ENCODE results near the gene BIRC7. TPM values are rescaled to one million over a fixed set of nuclear protein-coding genes. Genes with fewer than 3 reads are reported as not detected.

The BIRC7 gene
- total RNA-seq, result not detected in 2 replicates

GRCh38 chr20:63235399-63235983 lies at the start of gene BIRC7:
TSS of gene BIRC7 (plus strand) at chr20:63235905. CDS start at chr20:63236097, 192 bp downstream.
- Mint-ChIP-seq H3K27ac (no peak within 1 kb of the TSS), H3K27me3 (ENCODE audit: low read depth) (peaks cover 19% of the 10 kb centered on the region)

GRCh38 chr20:63186084-63186483 lies 49.6 kb upstream of the BIRC7 start:
- Mint-ChIP-seq H3K27me3 (ENCODE audit: low read depth) (peaks cover 3% of the 10 kb centered on the region), H3K9me3 (no peaks in the 10 kb centered on the region), H3K4me3 (ENCODE audit: low read depth) (no peak overlapping the region), H3K4me1 (ENCODE audit: low read depth) (no peaks in the 10 kb centered on the region), H3K36me3 (ENCODE audit: low read depth) (no peaks in the 10 kb centered on the region), H3K27ac (no peak overlapping the region)
- intact Hi-C loops (cut with micrococcal nuclease), result no loop called here
- no peak for DNase-seq (ENCODE audit: low spot score)

More at GRCh38 chr20:63235399-63235983, at the start of gene BIRC7:
- H3K36me3 Mint-ChIP-seq (ENCODE audit: low read depth), result no peaks in the 10 kb centered on the region
- intact Hi-C loops (cut with micrococcal nuclease), result no loop called here
- peaks cover 1% of the 10 kb centered on the region for H3K4me1 Mint-ChIP-seq (ENCODE audit: low read depth)
- H3K4me3 Mint-ChIP-seq (ENCODE audit: low read depth), result no peak within 1 kb of the TSS
- H3K9me3 Mint-ChIP-seq, result no peaks in the 10 kb centered on the region
- DNase-seq (ENCODE audit: low spot score), result no peak

- H3K4me3 Mint-ChIP-seq (ENCODE audit: low read depth), result no peak overlapping the region
- intact Hi-C loops (cut with micrococcal nuclease), result no loop called here
- DNase-seq (ENCODE audit: low spot score), result no peak
- H3K27me3 Mint-ChIP-seq (ENCODE audit: low read depth), result no peaks in the 10 kb centered on the region
- no peaks in the 10 kb centered on the region for H3K36me3 Mint-ChIP-seq (ENCODE audit: low read depth)
- no peaks in the 10 kb centered on the region for H3K9me3 Mint-ChIP-seq
- no peak overlapping the region for H3K27ac Mint-ChIP-seq
- H3K4me1 Mint-ChIP-seq (ENCODE audit: low read depth), result no peaks in the 10 kb centered on the region
These were observed 49.0 kb upstream of the BIRC7 start for GRCh38 chr20:63186528-63187316.

- Mint-ChIP-seq H3K27me3 (ENCODE audit: low read depth) (no peaks in the 10 kb centered on the region), H3K36me3 (ENCODE audit: low read depth) (no peaks in the 10 kb centered on the region), H3K9me3 (no peaks in the 10 kb centered on the region), H3K4me3 (ENCODE audit: low read depth) (no peak overlapping the region), H3K27ac (no peak overlapping the region), H3K4me1 (ENCODE audit: low read depth) (no peaks in the 10 kb centered on the region)
- no peak for DNase-seq (ENCODE audit: low spot score)
- intact Hi-C loops (cut with micrococcal nuclease), result no loop called here
These were observed 48.2 kb upstream of the BIRC7 start for GRCh38 chr20:63187338-63188158.

GRCh38 chr20:63188159-63188442 lies 47.6 kb upstream of the BIRC7 start:
- intact Hi-C loops (cut with micrococcal nuclease), result no loop called here
- Mint-ChIP-seq H3K27ac (no peak overlapping the region), H3K27me3 (ENCODE audit: low read depth) (no peaks in the 10 kb centered on the region), H3K4me3 (ENCODE audit: low read depth) (no peak overlapping the region), H3K36me3 (ENCODE audit: low read depth) (no peaks in the 10 kb centered on the region), H3K4me1 (ENCODE audit: low read depth) (no peaks in the 10 kb centered on the region), H3K9me3 (no peaks in the 10 kb centered on the region)
- no peak for DNase-seq (ENCODE audit: low spot score)

GRCh38 chr20:63188641-63189321 lies 46.9 kb upstream of the BIRC7 start:
- Mint-ChIP-seq H3K4me3 (ENCODE audit: low read depth) (no peak overlapping the region), H3K36me3 (ENCODE audit: low read depth) (no peaks in the 10 kb centered on the region), H3K9me3 (no peaks in the 10 kb centered on the region), H3K4me1 (ENCODE audit: low read depth) (no peaks in the 10 kb centered on the region), H3K27ac (no peak overlapping the region), H3K27me3 (ENCODE audit: low read depth) (no peaks in the 10 kb centered on the region)
- no peak for DNase-seq (ENCODE audit: low spot score)
- intact Hi-C loops (cut with micrococcal nuclease), result no loop called here

- Mint-ChIP-seq H3K9me3 (no peaks in the 10 kb centered on the region), H3K27ac (no peak overlapping the region), H3K36me3 (ENCODE audit: low read depth) (no peaks in the 10 kb centered on the region), H3K4me3 (ENCODE audit: low read depth) (no peak overlapping the region), H3K27me3 (ENCODE audit: low read depth) (no peaks in the 10 kb centered on the region), H3K4me1 (ENCODE audit: low read depth) (no peaks in the 10 kb centered on the region)
- no peak for DNase-seq (ENCODE audit: low spot score)
- intact Hi-C loops (cut with micrococcal nuclease), result no loop called here
These were observed 46.4 kb upstream of the BIRC7 start for GRCh38 chr20:63189322-63189642.

- Mint-ChIP-seq H3K27ac (no peak overlapping the region), H3K4me3 (ENCODE audit: low read depth) (no peak overlapping the region), H3K4me1 (ENCODE audit: low read depth) (no peaks in the 10 kb centered on the region), H3K36me3 (ENCODE audit: low read depth) (peaks cover 5% of the 10 kb centered on the region), H3K9me3 (no peaks in the 10 kb centered on the region), H3K27me3 (ENCODE audit: low read depth) (no peaks in the 10 kb centered on the region)
- no peak for DNase-seq (ENCODE audit: low spot score)
- intact Hi-C loops (cut with micrococcal nuclease), result no loop called here
These were observed 45.7 kb upstream of the BIRC7 start for GRCh38 chr20:63189846-63190559.

- DNase-seq (ENCODE audit: low spot score), result no peak
- no peaks in the 10 kb centered on the region for H3K4me1 Mint-ChIP-seq (ENCODE audit: low read depth)
- H3K27ac Mint-ChIP-seq, result no peak overlapping the region
These were observed 44.9 kb upstream of the BIRC7 start for GRCh38 chr20:63190828-63191227.

GRCh38 chr20:63191400-63191799 lies 44.3 kb upstream of the BIRC7 start:
- Mint-ChIP-seq H3K4me1 (ENCODE audit: low read depth) (peaks cover 3% of the 10 kb centered on the region), H3K4me3 (ENCODE audit: low read depth) (no peak overlapping the region), H3K27ac (no peak overlapping the region), H3K27me3 (ENCODE audit: low read depth) (no peaks in the 10 kb centered on the region), H3K9me3 (no peaks in the 10 kb centered on the region), H3K36me3 (ENCODE audit: low read depth) (peaks cover 19% of the 10 kb centered on the region)
- no peak for DNase-seq (ENCODE audit: low spot score)
- intact Hi-C loops (cut with micrococcal nuclease), result no loop called here

More at GRCh38 chr20:63190828-63191227, 44.9 kb upstream of the BIRC7 start:
- intact Hi-C loops (cut with micrococcal nuclease), result no loop called here
- H3K27me3 Mint-ChIP-seq (ENCODE audit: low read depth), result no peaks in the 10 kb centered on the region
- no peak overlapping the region for H3K4me3 Mint-ChIP-seq (ENCODE audit: low read depth)
- peaks cover 13% of the 10 kb centered on the region for H3K36me3 Mint-ChIP-seq (ENCODE audit: low read depth)
- H3K9me3 Mint-ChIP-seq, result no peaks in the 10 kb centered on the region

- no peak overlapping the region for H3K4me3 Mint-ChIP-seq (ENCODE audit: low read depth)
- no peaks in the 10 kb centered on the region for H3K9me3 Mint-ChIP-seq
- no peak overlapping the region for H3K27ac Mint-ChIP-seq
- no peaks in the 10 kb centered on the region for H3K27me3 Mint-ChIP-seq (ENCODE audit: low read depth)
- DNase-seq (ENCODE audit: low spot score), result no peak
- intact Hi-C loops (cut with micrococcal nuclease), result no loop called here
- peaks cover 15% of the 10 kb centered on the region for H3K4me1 Mint-ChIP-seq (ENCODE audit: low read depth)
- peaks cover 26% of the 10 kb centered on the region for H3K36me3 Mint-ChIP-seq (ENCODE audit: low read depth)
These were observed 43.0 kb upstream of the BIRC7 start for GRCh38 chr20:63192721-63193120.

GRCh38 chr20:63194007-63194796 lies 41.5 kb upstream of the BIRC7 start:
- no peak for DNase-seq (ENCODE audit: low spot score)
- no peak overlapping the region for H3K27ac Mint-ChIP-seq
- H3K4me1 Mint-ChIP-seq (ENCODE audit: low read depth), result peaks cover 17% of the 10 kb centered on the region
- H3K9me3 Mint-ChIP-seq, result no peaks in the 10 kb centered on the region
- H3K36me3 Mint-ChIP-seq (ENCODE audit: low read depth), result peaks cover 33% of the 10 kb centered on the region
- intact Hi-C loops (cut with micrococcal nuclease), result no loop called here
- no peaks in the 10 kb centered on the region for H3K27me3 Mint-ChIP-seq (ENCODE audit: low read depth)
- no peak overlapping the region for H3K4me3 Mint-ChIP-seq (ENCODE audit: low read depth)
